NCI-H524 (cell line): Measurements from ENCODE around the gene KDM5C.
"Not testable (repeated sequence)": the region's sequence is repeated elsewhere in the genome, so short reads cannot be mapped to it uniquely, and the experiment has no call there.

Source experiments
- DNase-seq, 2 experiments: peaks; one replicate each; lab custom pipeline; 2025; lab: John Stamatoyannopoulos, UW

KDM5C gene

GRCh38 chrX:53190363-53190960 is 34.5 kb downstream of the KDM5C start:
- peak in 1 of 2 experiments; percentile 27 for DNase-seq

- no peak for DNase-seq
These were observed 36.2 kb downstream of the KDM5C start for GRCh38 chrX:53188763-53189162.

- no peak for DNase-seq
These were observed 38.7 kb downstream of the KDM5C start for GRCh38 chrX:53186351-53186750.

GRCh38 chrX:53184836-53185235 is 40.2 kb downstream of the KDM5C start:
- no peak for DNase-seq

GRCh38 chrX:53171356-53171755 is 53.7 kb downstream of the KDM5C start:
- no peak for DNase-seq

GRCh38 chrX:53166103-53166502 is 58.9 kb downstream of the KDM5C start:
- no peak for DNase-seq

- not testable (repeated sequence) for DNase-seq
These were observed 60.4 kb downstream of the KDM5C start for GRCh38 chrX:53164566-53164965.

- DNase-seq, result no peak
These were observed 61.6 kb downstream of the KDM5C start for GRCh38 chrX:53163436-53163835.

GRCh38 chrX:53160297-53160983 is 64.6 kb downstream of the KDM5C start:
- no peak for DNase-seq

GRCh38 chrX:53159184-53159583 is 65.8 kb downstream of the KDM5C start:
- no peak for DNase-seq

- DNase-seq, result no peak
These were observed 68.8 kb downstream of the KDM5C start for GRCh38 chrX:53156207-53156596.

- DNase-seq, result no peak
These were observed 69.3 kb downstream of the KDM5C start for GRCh38 chrX:53155512-53156206.

- no peak for DNase-seq
These were observed 71.4 kb downstream of the KDM5C start for GRCh38 chrX:53153581-53153980.
